Skeletal muscle satellite cell (primary cell): ENCODE measurements around the gene MFAP4. TPM values are rescaled to one million over a fixed set of nuclear protein-coding genes. Genes with fewer than 3 reads are reported as not detected.

Experiments used
- H3K27me3 ChIP-seq: 2 replicates; pipeline ENCODE4 v1.7.0; 2013; ENCODE audit warnings: low read length; ENCODE audit not compliant: control insufficient read depth, insufficient read depth
- H3K36me3 ChIP-seq: 2 replicates; pipeline ENCODE4 v1.7.0; 2013; ENCODE audit warnings: mild to moderate bottlenecking, control low read depth, low read length; ENCODE audit not compliant: insufficient read depth
- H3K4me1 ChIP-seq: 2 replicates; pipeline ENCODE4 v1.7.0; 2013; ENCODE audit warnings: low read length; ENCODE audit not compliant: control insufficient read depth, insufficient read depth
- H3K4me2 ChIP-seq: 2 replicates; pipeline ENCODE4 v1.7.0; 2013; ENCODE audit warnings: mild to moderate bottlenecking, low read length
- H3K4me3 ChIP-seq: 2 replicates; pipeline ENCODE4 v1.7.0; 2013; ENCODE audit warnings: low read length
- H3K9ac ChIP-seq: 2 replicates; pipeline ENCODE4 v1.7.0; 2013; ENCODE audit warnings: mild to moderate bottlenecking, low read depth, low read length, moderate library complexity
- H3K9me3 ChIP-seq: replicated peaks from 2 replicates; pipeline ENCODE4 v1.7.0; 2013; ENCODE audit warnings: mild to moderate bottlenecking, control low read depth, low read length
- total RNA-seq: library from RNA; depleted of rRNA; stranded (reverse); fragments of >200 nt; gene quantifications from 2 replicates; pipeline ENCODE4 v1.2.3, GENCODE V29; 2012; rRNA removed

MFAP4 gene
- total RNA-seq = 1.5 and 4.2 TPM in 2 replicates

GRCh38 chr17:19386974-19387920, at the start of gene MFAP4:
MFAP4 (minus strand) TSS chr17:19387190; CDS start chr17:19387155, 35 bp downstream.
- Histone ChIP-seq H3K4me2 (peak within 1 kb of the TSS; percentile 73), H3K9ac (peak within 1 kb of the TSS; percentile 61), H3K9me3 (no peaks in the 10 kb centered on the region), H3K4me1 (peaks cover 60% of the 10 kb centered on the region), H3K4me3 (peak within 1 kb of the TSS; percentile 37), H3K36me3 (peaks cover 22% of the 10 kb centered on the region), H3K27me3 (no peaks in the 10 kb centered on the region)

GRCh38 chr17:19433727-19434340, 46.8 kb upstream of the MFAP4 start:
- H3K9ac ChIP-seq = no peak overlapping the region
- no peak overlapping the region for H3K4me2 ChIP-seq
- no peaks in the 10 kb centered on the region for H3K4me1 ChIP-seq
- no peaks in the 10 kb centered on the region for H3K9me3 ChIP-seq
- no peaks in the 10 kb centered on the region for H3K36me3 ChIP-seq
- no peaks in the 10 kb centered on the region for H3K27me3 ChIP-seq
- no peak overlapping the region for H3K4me3 ChIP-seq

GRCh38 chr17:19433255-19433654, 46.3 kb upstream of the MFAP4 start:
- no peak overlapping the region for H3K4me3 ChIP-seq
- H3K9me3 ChIP-seq = no peaks in the 10 kb centered on the region
- H3K9ac ChIP-seq = no peak overlapping the region
- H3K4me1 ChIP-seq = no peaks in the 10 kb centered on the region
- H3K36me3 ChIP-seq = no peaks in the 10 kb centered on the region
- H3K27me3 ChIP-seq = no peaks in the 10 kb centered on the region
- no peak overlapping the region for H3K4me2 ChIP-seq

GRCh38 chr17:19431691-19432090, 44.7 kb upstream of the MFAP4 start:
- no peak overlapping the region for H3K4me3 ChIP-seq
- no peaks in the 10 kb centered on the region for H3K4me1 ChIP-seq
- H3K27me3 ChIP-seq = no peaks in the 10 kb centered on the region
- H3K9ac ChIP-seq = no peak overlapping the region
- no peaks in the 10 kb centered on the region for H3K36me3 ChIP-seq
- no peaks in the 10 kb centered on the region for H3K9me3 ChIP-seq
- no peak overlapping the region for H3K4me2 ChIP-seq

- Histone ChIP-seq H3K9me3 (no peaks in the 10 kb centered on the region), H3K9ac (no peak overlapping the region), H3K4me3 (no peak overlapping the region), H3K4me2 (no peak overlapping the region), H3K27me3 (peaks cover 9% of the 10 kb centered on the region), H3K36me3 (no peaks in the 10 kb centered on the region), H3K4me1 (peaks cover 5% of the 10 kb centered on the region)
Measured at GRCh38 chr17:19426631-19427030, 39.6 kb upstream of the MFAP4 start.

- peaks cover 15% of the 10 kb centered on the region for H3K27me3 ChIP-seq
- H3K9ac ChIP-seq = no peak overlapping the region
- no peak overlapping the region for H3K4me2 ChIP-seq
- H3K4me1 ChIP-seq = peaks cover 5% of the 10 kb centered on the region
- no peak overlapping the region for H3K4me3 ChIP-seq
- no peaks in the 10 kb centered on the region for H3K9me3 ChIP-seq
- no peaks in the 10 kb centered on the region for H3K36me3 ChIP-seq
Measured at GRCh38 chr17:19424934-19425868, 38.2 kb upstream of the MFAP4 start.

- no peaks in the 10 kb centered on the region for H3K9me3 ChIP-seq
- H3K4me2 ChIP-seq = no peak overlapping the region
- no peaks in the 10 kb centered on the region for H3K36me3 ChIP-seq
- peaks cover 9% of the 10 kb centered on the region for H3K4me1 ChIP-seq
- peaks cover 19% of the 10 kb centered on the region for H3K27me3 ChIP-seq
- no peak overlapping the region for H3K4me3 ChIP-seq
- H3K9ac ChIP-seq = no peak overlapping the region
Measured at GRCh38 chr17:19421926-19422325, 34.9 kb upstream of the MFAP4 start.

- H3K4me1 ChIP-seq = peaks cover 9% of the 10 kb centered on the region
- no peak overlapping the region for H3K4me2 ChIP-seq
- no peak overlapping the region for H3K4me3 ChIP-seq
- no peaks in the 10 kb centered on the region for H3K36me3 ChIP-seq
- H3K9me3 ChIP-seq = no peaks in the 10 kb centered on the region
- H3K27me3 ChIP-seq = peaks cover 22% of the 10 kb centered on the region
- no peak overlapping the region for H3K9ac ChIP-seq
Measured at GRCh38 chr17:19421219-19421618, 34.2 kb upstream of the MFAP4 start.

GRCh38 chr17:19418251-19418992, 31.4 kb upstream of the MFAP4 start:
- Histone ChIP-seq H3K36me3 (no peaks in the 10 kb centered on the region), H3K4me3 (no peak overlapping the region), H3K27me3 (peaks cover 21% of the 10 kb centered on the region), H3K9me3 (no peaks in the 10 kb centered on the region), H3K4me1 (peaks cover 4% of the 10 kb centered on the region), H3K9ac (no peak overlapping the region), H3K4me2 (no peak overlapping the region)

- Histone ChIP-seq H3K9me3 (no peaks in the 10 kb centered on the region), H3K27me3 (peaks cover 25% of the 10 kb centered on the region), H3K4me1 (peaks cover 4% of the 10 kb centered on the region), H3K9ac (no peak overlapping the region), H3K36me3 (no peaks in the 10 kb centered on the region), H3K4me2 (no peak overlapping the region), H3K4me3 (no peak overlapping the region)
Measured at GRCh38 chr17:19417611-19418010, 30.6 kb upstream of the MFAP4 start.
